ENCODE data around the gene ADAMTS5. TPM values are rescaled to one million over a fixed set of nuclear protein-coding genes. Genes with fewer than 3 reads are reported as not detected.
A peak's percentile ranks its signal among the peaks of the same experiment; 100 is the strongest.

ADAMTS5 gene
- 5.6 TPM for total RNA-seq
- long read RNA-seq, full-length matches to known transcripts, result 2 of 6 reads
- long read RNA-seq, partial matches to known transcripts, result 2 of 6 reads
- long read RNA-seq, other reads (novel, unspliced or antisense), result 2 of 6 reads

DNA sequence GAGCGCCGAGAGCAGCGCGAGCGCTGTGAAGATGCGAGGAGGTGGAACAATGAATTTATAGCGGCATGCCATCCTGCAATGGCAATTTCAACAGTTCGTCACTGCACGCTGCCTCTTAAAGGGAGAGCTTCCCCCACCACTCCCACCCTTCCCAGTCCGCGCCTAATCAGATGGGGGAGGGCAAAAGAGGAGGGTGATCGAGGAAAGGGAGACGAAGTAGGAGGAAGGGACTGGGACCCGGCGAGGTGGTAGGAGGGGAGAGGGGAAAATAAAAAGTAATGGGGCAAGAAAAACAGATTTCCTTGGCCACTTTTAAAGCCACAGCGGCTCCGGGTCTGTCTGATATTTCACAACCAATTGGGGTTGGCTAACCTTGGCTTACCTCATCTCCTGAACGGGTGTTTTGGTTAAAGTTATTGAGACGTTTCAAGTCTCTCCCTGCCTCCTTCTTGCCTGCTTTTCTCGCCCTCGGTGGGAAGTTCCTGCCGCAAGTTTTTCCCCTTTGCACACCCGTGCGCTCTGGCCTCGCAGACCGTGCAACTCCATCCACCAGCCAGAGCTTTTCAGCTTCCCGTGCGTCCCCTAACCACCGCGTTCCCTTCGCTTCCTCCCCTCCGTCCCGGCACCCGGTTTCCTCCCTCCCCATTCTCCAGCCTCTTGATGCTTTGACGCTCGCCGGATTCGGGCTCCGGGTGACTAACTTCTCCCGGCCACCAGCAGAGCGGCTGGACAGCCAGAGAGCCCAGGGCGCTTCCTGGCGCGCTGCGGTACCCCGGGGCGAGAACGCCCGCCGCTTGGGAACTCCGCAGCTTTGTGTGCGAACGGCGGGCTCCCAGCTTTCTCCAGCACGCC, at the start of gene ADAMTS5:
Gene ADAMTS5 (minus strand): TSS at position 27 of the 852 bp plus-strand sequence. CDS start 697 bp downstream, outside the sequence.
- peaks cover 31% of the 10 kb centered on the region for H3K4me1 ChIP-seq
- peak within 1 kb of the TSS; percentile 46 for H3K27ac ChIP-seq
- ATAC-seq (peak; percentile 29 to 38), DNase-seq (peak; percentile 47)
- peak within 1 kb of the TSS; percentile 58 for H3K4me3 ChIP-seq
- peaks cover 41% of the 10 kb centered on the region for H3K27me3 ChIP-seq (ENCODE audit: low read depth)
- TF ChIP-seq CTCF (IDR thresholded peaks at IDR 0.05), result no peak
- H3K9me3 ChIP-seq, result no peaks in the 10 kb centered on the region
- no peaks in the 10 kb centered on the region for H3K36me3 ChIP-seq
- intact Hi-C loops (cut with DNase I), result no loop called here

DNA sequence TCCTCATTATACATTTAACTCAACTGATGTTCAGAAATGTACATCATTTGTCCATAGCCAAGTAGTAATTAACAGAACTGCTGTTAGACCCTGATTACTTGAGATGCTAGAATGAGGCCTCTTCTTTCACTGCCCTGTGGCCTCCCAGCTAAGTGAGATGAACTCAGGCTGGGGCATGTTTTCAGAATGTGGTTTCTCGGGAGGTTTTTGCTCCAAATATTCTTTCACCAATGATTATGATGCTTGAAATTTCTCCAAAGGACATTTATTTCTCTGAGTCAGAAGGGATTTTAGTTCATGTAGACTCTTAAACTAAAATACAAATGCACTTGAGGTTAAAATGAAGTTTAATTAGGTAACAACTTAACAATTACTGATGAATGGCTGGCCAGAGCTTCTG, 34.6 kb upstream of the ADAMTS5 start:
- no peak overlapping the region for H3K27ac ChIP-seq
- ATAC-seq (no peak), DNase-seq (no peak)
- H3K27me3 ChIP-seq (ENCODE audit: low read depth), result no peaks in the 10 kb centered on the region
- no peak overlapping the region for H3K4me3 ChIP-seq
- no peak for TF ChIP-seq CTCF (IDR thresholded peaks at IDR 0.05)
- H3K36me3 ChIP-seq, result no peaks in the 10 kb centered on the region
- no peaks in the 10 kb centered on the region for H3K9me3 ChIP-seq
- no peaks in the 10 kb centered on the region for H3K4me1 ChIP-seq
- intact Hi-C loops (cut with DNase I), result no loop called here

GRCh38 chr21:26983576-26983975, 16.7 kb upstream of the ADAMTS5 start:
- Histone ChIP-seq H3K27ac (no peak overlapping the region), H3K27me3 (ENCODE audit: low read depth) (no peaks in the 10 kb centered on the region), H3K4me3 (no peak overlapping the region), H3K36me3 (no peaks in the 10 kb centered on the region), H3K4me1 (no peaks in the 10 kb centered on the region), H3K9me3 (peaks cover 19% of the 10 kb centered on the region)
- intact Hi-C loops (cut with DNase I), result no loop called here
- ATAC-seq (no peak), DNase-seq (no peak)
- TF ChIP-seq CTCF (IDR thresholded peaks at IDR 0.05), result no peak

DNA sequence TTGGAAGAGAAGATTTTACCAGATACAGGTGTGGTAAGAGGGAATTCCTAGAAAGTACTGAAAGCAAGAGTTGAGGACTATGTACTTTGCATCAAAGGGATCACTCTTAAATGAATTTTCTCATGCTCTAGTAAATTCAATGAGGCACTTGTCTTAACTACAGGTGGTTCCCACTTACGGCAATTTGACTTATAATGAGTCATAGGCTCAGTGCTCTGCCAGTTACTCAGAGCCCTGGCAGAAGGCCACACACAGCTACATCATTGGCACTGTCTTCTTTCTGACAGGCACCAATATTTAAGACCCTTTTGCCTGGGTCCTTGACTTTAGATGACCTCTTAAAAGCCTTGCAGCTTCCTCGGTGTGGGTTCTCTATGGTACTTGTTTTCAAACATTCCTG, 15.9 kb upstream of the ADAMTS5 start:
- Histone ChIP-seq H3K27me3 (ENCODE audit: low read depth) (no peaks in the 10 kb centered on the region), H3K36me3 (no peaks in the 10 kb centered on the region), H3K4me3 (no peak overlapping the region), H3K27ac (no peak overlapping the region), H3K9me3 (peaks cover 11% of the 10 kb centered on the region), H3K4me1 (no peaks in the 10 kb centered on the region)
- DNase-seq (no peak), ATAC-seq (peak; percentile 19 to 31)
- intact Hi-C loops (cut with DNase I), result no loop called here
- no peak for TF ChIP-seq CTCF (IDR thresholded peaks at IDR 0.05)

- no peak overlapping the region for H3K27ac ChIP-seq
- intact Hi-C loops (cut with DNase I), result no loop called here
- no peaks in the 10 kb centered on the region for H3K4me1 ChIP-seq
- no peaks in the 10 kb centered on the region for H3K36me3 ChIP-seq
- peaks cover 10% of the 10 kb centered on the region for H3K9me3 ChIP-seq
- no peaks in the 10 kb centered on the region for H3K27me3 ChIP-seq (ENCODE audit: low read depth)
- no peak for DNase-seq
- no peak for ATAC-seq
- H3K4me3 ChIP-seq, result no peak overlapping the region
- no peak for TF ChIP-seq CTCF (IDR thresholded peaks at IDR 0.05)
These were observed 10.9 kb upstream of the ADAMTS5 start for GRCh38 chr21:26977746-26978145.
